Measurements from ENCODE around the gene G0S2.

- TF ChIP-seq, protein P1, sequence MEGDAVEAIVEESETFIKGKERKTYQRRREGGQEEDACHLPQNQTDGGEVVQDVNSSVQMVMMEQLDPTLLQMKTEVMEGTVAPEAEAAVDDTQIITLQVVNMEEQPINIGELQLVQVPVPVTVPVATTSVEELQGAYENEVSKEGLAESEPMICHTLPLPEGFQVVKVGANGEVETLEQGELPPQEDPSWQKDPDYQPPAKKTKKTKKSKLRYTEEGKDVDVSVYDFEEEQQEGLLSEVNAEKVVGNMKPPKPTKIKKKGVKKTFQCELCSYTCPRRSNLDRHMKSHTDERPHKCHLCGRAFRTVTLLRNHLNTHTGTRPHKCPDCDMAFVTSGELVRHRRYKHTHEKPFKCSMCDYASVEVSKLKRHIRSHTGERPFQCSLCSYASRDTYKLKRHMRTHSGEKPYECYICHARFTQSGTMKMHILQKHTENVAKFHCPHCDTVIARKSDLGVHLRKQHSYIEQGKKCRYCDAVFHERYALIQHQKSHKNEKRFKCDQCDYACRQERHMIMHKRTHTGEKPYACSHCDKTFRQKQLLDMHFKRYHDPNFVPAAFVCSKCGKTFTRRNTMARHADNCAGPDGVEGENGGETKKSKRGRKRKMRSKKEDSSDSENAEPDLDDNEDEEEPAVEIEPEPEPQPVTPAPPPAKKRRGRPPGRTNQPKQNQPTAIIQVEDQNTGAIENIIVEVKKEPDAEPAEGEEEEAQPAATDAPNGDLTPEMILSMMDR (IDR thresholded peaks at IDR 0.05) = no peak
- no peak for TF ChIP-seq POLR2A (IDR thresholded peaks at IDR 0.05)
Measured at GRCh38 chr1:209697126-209697525, 21.9 kb downstream of the G0S2 start.

Data from transverse colon (tissue), 3 donors.